Neuronal stem cell (in vitro differentiated cells): ENCODE results near the gene TAF7L.

Experiments
- DNase-seq: peaks from one replicate; pipeline ENCODE4 v3.0.0-alpha.2; 2013; ENCODE audit warnings: low spot score
- H2AFZ ChIP-seq: one replicate; pipeline ENCODE4 v1.6.1; 2013; ENCODE audit warnings: mild to moderate bottlenecking, low read length, inconsistent platforms
- H2AK5ac ChIP-seq: 2 replicates; pipeline ENCODE4 v1.6.1; 2013; ENCODE audit warnings: low read depth, mild to moderate bottlenecking, inconsistent platforms, low read length, moderate library complexity, mixed read lengths
- H2BK120ac ChIP-seq: 2 replicates; pipeline ENCODE4 v1.6.1; 2013; ENCODE audit warnings: low read depth, mild to moderate bottlenecking, inconsistent platforms, low read length, moderate library complexity, mixed read lengths
- H2BK12ac ChIP-seq: one replicate; pipeline ENCODE4 v1.6.1; 2013; ENCODE audit warnings: low read length, inconsistent platforms
- H2BK15ac ChIP-seq: 2 replicates; pipeline ENCODE4 v1.6.1; 2013; ENCODE audit warnings: mild to moderate bottlenecking, low read length, inconsistent platforms, mixed read lengths
- H2BK5ac ChIP-seq: one replicate; pipeline ENCODE4 v1.6.1; 2013; ENCODE audit warnings: inconsistent platforms, mild to moderate bottlenecking, low read length, moderate library complexity
- H3K14ac ChIP-seq: one replicate; pipeline ENCODE4 v1.6.1; 2013; ENCODE audit warnings: low read length, inconsistent platforms
- H3K18ac ChIP-seq: 2 replicates; pipeline ENCODE4 v1.6.1; 2013; ENCODE audit warnings: low read length, inconsistent platforms
- H3K23ac ChIP-seq: 2 replicates; pipeline ENCODE4 v1.6.1; 2013; ENCODE audit warnings: low read depth, mild to moderate bottlenecking, mixed read lengths, low read length, inconsistent platforms; ENCODE audit not compliant: poor library complexity
- H3K27ac ChIP-seq: replicated peaks from 3 replicates; pipeline ENCODE4 v1.5.1; 2013; ENCODE audit warnings: low read length, inconsistent platforms
- H3K27me3 ChIP-seq, 3 experiments: 2 replicates each; pipeline ENCODE4 v1.6.1; 2013; ENCODE audit warnings: low read length in 3 of 3, mild to moderate bottlenecking in 2 of 3, inconsistent platforms in 1 of 3, low read depth in 1 of 3, mixed read lengths in 1 of 3, moderate library complexity in 1 of 3; ENCODE audit not compliant: control insufficient read depth in 3 of 3, insufficient read depth in 3 of 3
- H3K36me3 ChIP-seq, 2 donors: replicated peaks in 1 of 2; 2 replicates each; pipeline ENCODE4 v1.6.1; 2013; ENCODE audit warnings: low read length in 2 of 2; ENCODE audit not compliant: control insufficient read depth in 2 of 2, insufficient read depth in 2 of 2
- H3K4ac ChIP-seq: 2 replicates; pipeline ENCODE4 v1.6.1; 2013; ENCODE audit warnings: inconsistent platforms, mild to moderate bottlenecking, low read length, moderate library complexity
- H3K4me1 ChIP-seq, 2 donors: 1 replicate in 1 of 2; 2 replicates in 1 of 2; pipeline ENCODE4 v1.6.1; 2013; ENCODE audit warnings: low read length in 2 of 2, low read depth in 1 of 2; ENCODE audit not compliant: control insufficient read depth in 2 of 2, insufficient read depth in 1 of 2
- H3K4me2 ChIP-seq: one replicate; pipeline ENCODE4 v1.6.1; 2013; ENCODE audit warnings: mild to moderate bottlenecking, low read length, inconsistent platforms; ENCODE audit not compliant: insufficient read depth, poor library complexity, severe bottlenecking
- H3K4me3 ChIP-seq, 2 donors: 2 replicates each; pipeline ENCODE4 v1.5.1; 2013; ENCODE audit warnings: low read length in 2 of 2, mild to moderate bottlenecking in 2 of 2, inconsistent platforms in 1 of 2, moderate library complexity in 1 of 2
- H3K79me1 ChIP-seq: one replicate; pipeline ENCODE4 v1.6.1; 2013; ENCODE audit warnings: low read depth, mild to moderate bottlenecking, inconsistent platforms, low read length, moderate library complexity
- H3K9ac ChIP-seq: one replicate; pipeline ENCODE4 v1.6.1; 2013; ENCODE audit warnings: mild to moderate bottlenecking, low read depth, low read length, inconsistent platforms; ENCODE audit not compliant: poor library complexity
- H3K9me3 ChIP-seq, 2 donors: replicated peaks in 1 of 2; 2 replicates each; pipeline versions ENCODE3 to v1.6.1; 2013; ENCODE audit warnings: low read length in 2 of 2, mild to moderate bottlenecking in 2 of 2, inconsistent platforms in 1 of 2, low read depth in 1 of 2, mixed read lengths in 1 of 2, moderate library complexity in 1 of 2; ENCODE audit not compliant: control insufficient read depth in 2 of 2, insufficient read depth in 1 of 2
- H4K8ac ChIP-seq: one replicate; pipeline ENCODE4 v1.6.1; 2013; ENCODE audit warnings: low read depth, mild to moderate bottlenecking, inconsistent platforms, low read length, moderate library complexity
- H4K91ac ChIP-seq: one replicate; pipeline ENCODE4 v1.6.1; 2013; ENCODE audit warnings: low read length, low read depth, mild to moderate bottlenecking, inconsistent platforms; ENCODE audit not compliant: poor library complexity
- WGBS, 2 donors: extraction: QIAGEN DNeasy Blood & Tissue Kit; methylation state at CpG; one replicate each; pipeline ENCODE4 v1.1.7; 2013; ENCODE audit warnings: missing lambda C conversion rate in 2 of 2, mixed read lengths in 1 of 2; ENCODE audit not compliant: insufficient read length in 2 of 2, insufficient replicate concordance in 1 of 2; ENCODE audit errors: extremely low coverage in 2 of 2; 5-methylcytosine and 5-hydroxymethylcytosine counted together

TAF7L gene

DNA sequence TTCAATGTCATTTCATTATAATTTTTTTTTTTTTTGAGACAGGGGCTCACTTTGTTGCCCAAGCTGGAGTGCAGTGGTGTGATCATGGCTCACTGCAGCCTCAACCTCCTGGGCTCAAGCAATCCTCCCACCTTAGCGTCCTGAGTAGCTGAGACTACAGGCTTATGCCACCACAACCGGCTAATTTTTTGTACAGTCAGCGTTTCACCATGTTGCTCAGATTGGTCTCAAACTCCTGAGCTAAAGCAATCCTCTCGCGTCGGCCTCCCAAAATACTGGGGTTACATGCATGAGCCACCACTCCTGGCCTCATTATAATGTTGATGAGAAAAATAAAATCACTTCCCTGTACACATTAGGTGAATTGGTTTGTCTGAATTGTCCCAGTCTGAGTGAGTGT, 16.9 kb downstream of the TAF7L start:
- H3K4me3 ChIP-seq, result no peak overlapping the region
- no peak overlapping the region for H4K91ac ChIP-seq
- H3K27me3 ChIP-seq, result no peaks in the 10 kb centered on the region
- no peaks in the 10 kb centered on the region for H3K4me1 ChIP-seq
- no peak overlapping the region for H3K4me2 ChIP-seq
- H3K14ac ChIP-seq, result no peak overlapping the region
- no peak overlapping the region for H2BK12ac ChIP-seq
- H2AFZ ChIP-seq, result no peak overlapping the region
- WGBS, 2 donors, result no CpG with 5 or more reads among the region's 6 CpGs
- no peaks in the 10 kb centered on the region for H3K79me1 ChIP-seq
- H2BK5ac ChIP-seq, result no peak overlapping the region
- no peaks in the 10 kb centered on the region for H3K36me3 ChIP-seq
- H2BK120ac ChIP-seq, result no peak overlapping the region
- no peak overlapping the region for H3K18ac ChIP-seq
- H2BK15ac ChIP-seq, result no peak overlapping the region
- no peak for DNase-seq
- no peaks in the 10 kb centered on the region for H3K9me3 ChIP-seq
- no peak overlapping the region for H2AK5ac ChIP-seq
- no peak overlapping the region for H3K23ac ChIP-seq
- no peak overlapping the region for H3K27ac ChIP-seq
- no peak overlapping the region for H3K4ac ChIP-seq
- no peak overlapping the region for H4K8ac ChIP-seq
- H3K9ac ChIP-seq, result no peak overlapping the region

GRCh38 chrX:101265869-101266428, 25.2 kb downstream of the TAF7L start:
- Histone ChIP-seq H2BK15ac (no peak overlapping the region), H4K91ac (no peak overlapping the region), H3K18ac (no peak overlapping the region), H2BK5ac (no peak overlapping the region), H3K27me3 (no peaks in the 10 kb centered on the region), H3K4me3 (no peak overlapping the region), H3K9ac (no peak overlapping the region), H2BK120ac (no peak overlapping the region), H3K27ac (no peak overlapping the region), H3K23ac (no peak overlapping the region), H3K36me3 (no peaks in the 10 kb centered on the region), H3K9me3 (no peaks in the 10 kb centered on the region), H3K14ac (no peak overlapping the region), H3K79me1 (no peaks in the 10 kb centered on the region), H2AK5ac (no peak overlapping the region), H3K4me1 (no peaks in the 10 kb centered on the region), H3K4me2 (no peak overlapping the region), H3K4ac (no peak overlapping the region), H2AFZ (no peak overlapping the region), H2BK12ac (no peak overlapping the region), H4K8ac (no peak overlapping the region)
- WGBS, 2 donors, result no CpG with 5 or more reads among the region's 5 CpGs
- no peak for DNase-seq

GRCh38 chrX:101263766-101264165, 27.4 kb downstream of the TAF7L start:
- no peak overlapping the region for H3K4me2 ChIP-seq
- no peak overlapping the region for H3K27ac ChIP-seq
- H3K27me3 ChIP-seq, result no peaks in the 10 kb centered on the region
- no peak overlapping the region for H4K91ac ChIP-seq
- no peak for DNase-seq
- H2BK5ac ChIP-seq, result no peak overlapping the region
- H3K4me1 ChIP-seq, result no peaks in the 10 kb centered on the region
- no peak overlapping the region for H3K9ac ChIP-seq
- H3K18ac ChIP-seq, result no peak overlapping the region
- no peak overlapping the region for H3K14ac ChIP-seq
- no peak overlapping the region for H3K4me3 ChIP-seq
- peaks cover 0 to 4% of the 10 kb centered on the region in 2 donors for H3K36me3 ChIP-seq
- no peak overlapping the region for H2BK12ac ChIP-seq
- no peak overlapping the region for H2AK5ac ChIP-seq
- no peak overlapping the region for H4K8ac ChIP-seq
- WGBS, 2 donors, result no CpG with 5 or more reads among the region's 2 CpGs
- H2AFZ ChIP-seq, result no peak overlapping the region
- H3K23ac ChIP-seq, result no peak overlapping the region
- no peaks in the 10 kb centered on the region for H3K79me1 ChIP-seq
- no peak overlapping the region for H2BK15ac ChIP-seq
- no peaks in the 10 kb centered on the region for H3K9me3 ChIP-seq
- H2BK120ac ChIP-seq, result no peak overlapping the region
- H3K4ac ChIP-seq, result no peak overlapping the region

GRCh38 chrX:101262590-101262989, 28.5 kb downstream of the TAF7L start:
- no peaks in the 10 kb centered on the region for H3K9me3 ChIP-seq
- no peaks in the 10 kb centered on the region for H3K79me1 ChIP-seq
- H2BK15ac ChIP-seq, result no peak overlapping the region
- DNase-seq, result no peak
- no peak overlapping the region for H3K14ac ChIP-seq
- H3K9ac ChIP-seq, result no peak overlapping the region
- peaks cover 0 to 4% of the 10 kb centered on the region in 2 donors for H3K36me3 ChIP-seq
- H3K27me3 ChIP-seq, result no peaks in the 10 kb centered on the region
- no peak overlapping the region for H4K91ac ChIP-seq
- WGBS, 2 donors, result no CpG with 5 or more reads among the region's 4 CpGs
- H4K8ac ChIP-seq, result no peak overlapping the region
- no peak overlapping the region for H2AFZ ChIP-seq
- H2AK5ac ChIP-seq, result no peak overlapping the region
- H2BK5ac ChIP-seq, result no peak overlapping the region
- no peak overlapping the region for H3K4me2 ChIP-seq
- H3K4me1 ChIP-seq, result no peaks in the 10 kb centered on the region
- H3K18ac ChIP-seq, result no peak overlapping the region
- no peak overlapping the region for H3K4me3 ChIP-seq
- H2BK120ac ChIP-seq, result no peak overlapping the region
- H3K23ac ChIP-seq, result no peak overlapping the region
- no peak overlapping the region for H2BK12ac ChIP-seq
- no peak overlapping the region for H3K4ac ChIP-seq
- H3K27ac ChIP-seq, result no peak overlapping the region
